SK-N-SH (cell line): ENCODE measurements around the gene PLK3.

ENCODE experiments used
- EP300 ChIP-seq, 2 experiments: IDR thresholded peaks; 2 replicates each; pipeline versions ENCODE4 v1.4.0 to v1.6.1; 2012; ENCODE audit warnings: borderline replicate concordance in 1 of 2, low read depth in 1 of 2, low read length in 1 of 2
- RAD21 ChIP-seq: IDR thresholded peaks from 2 replicates; pipeline ENCODE4 v1.6.1; 2012; ENCODE audit warnings: mild to moderate bottlenecking, low read length
- TF ChIP-seq, protein P1 (sequence below): fragments of 200-600 bp; sonication (generic); IDR thresholded peaks from 2 replicates; pipeline ENCODE4 v1.6.1; 2017; ENCODE audit warnings: antibody characterized with exemption, mild to moderate bottlenecking, moderate library complexity

DNA sequence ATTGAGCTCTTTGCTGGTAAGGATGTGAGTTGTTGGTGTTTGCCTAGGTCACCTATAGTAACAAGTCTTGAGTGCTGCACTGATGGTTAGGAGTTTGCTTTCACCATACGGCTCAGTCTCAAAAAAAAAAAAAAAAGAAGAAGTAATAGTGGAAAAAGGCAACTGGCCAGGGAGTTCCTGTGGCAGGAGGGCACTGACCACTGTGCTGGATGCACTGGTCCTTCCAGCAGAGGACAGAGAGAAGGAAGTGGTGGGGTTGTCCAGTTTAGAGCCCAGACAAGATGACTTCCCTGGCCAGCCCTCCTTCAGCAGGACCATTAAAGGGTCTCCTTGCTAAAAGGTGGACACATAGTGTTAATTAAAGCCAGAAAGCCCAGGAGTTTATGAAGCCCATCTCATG, 54.8 kb downstream of the PLK3 start:
- no peak for TF ChIP-seq RAD21
- TF ChIP-seq, protein P1, sequence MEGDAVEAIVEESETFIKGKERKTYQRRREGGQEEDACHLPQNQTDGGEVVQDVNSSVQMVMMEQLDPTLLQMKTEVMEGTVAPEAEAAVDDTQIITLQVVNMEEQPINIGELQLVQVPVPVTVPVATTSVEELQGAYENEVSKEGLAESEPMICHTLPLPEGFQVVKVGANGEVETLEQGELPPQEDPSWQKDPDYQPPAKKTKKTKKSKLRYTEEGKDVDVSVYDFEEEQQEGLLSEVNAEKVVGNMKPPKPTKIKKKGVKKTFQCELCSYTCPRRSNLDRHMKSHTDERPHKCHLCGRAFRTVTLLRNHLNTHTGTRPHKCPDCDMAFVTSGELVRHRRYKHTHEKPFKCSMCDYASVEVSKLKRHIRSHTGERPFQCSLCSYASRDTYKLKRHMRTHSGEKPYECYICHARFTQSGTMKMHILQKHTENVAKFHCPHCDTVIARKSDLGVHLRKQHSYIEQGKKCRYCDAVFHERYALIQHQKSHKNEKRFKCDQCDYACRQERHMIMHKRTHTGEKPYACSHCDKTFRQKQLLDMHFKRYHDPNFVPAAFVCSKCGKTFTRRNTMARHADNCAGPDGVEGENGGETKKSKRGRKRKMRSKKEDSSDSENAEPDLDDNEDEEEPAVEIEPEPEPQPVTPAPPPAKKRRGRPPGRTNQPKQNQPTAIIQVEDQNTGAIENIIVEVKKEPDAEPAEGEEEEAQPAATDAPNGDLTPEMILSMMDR: no peak
- TF ChIP-seq EP300 (IDR thresholded peaks at IDR 0.05; ENCODE audit: borderline replicate concordance in 1 of 2, low read depth in 1 of 2, low read length in 1 of 2): no peak
